ENCODE measurements around the gene SEMA5A.

SEMA5A gene

GRCh38 chr5:9500193-9500592 lies 45.7 kb downstream of the SEMA5A start:
- in situ Hi-C loops (cut with MboI; ENCODE audit: low pct_unique_long_range_greater_than_20kb, low sequenced_read_pairs, unreplicated experiment): no loop called here
- DNase-seq (ENCODE audit: low spot score): no peak
- TF ChIP-seq, protein P1, sequence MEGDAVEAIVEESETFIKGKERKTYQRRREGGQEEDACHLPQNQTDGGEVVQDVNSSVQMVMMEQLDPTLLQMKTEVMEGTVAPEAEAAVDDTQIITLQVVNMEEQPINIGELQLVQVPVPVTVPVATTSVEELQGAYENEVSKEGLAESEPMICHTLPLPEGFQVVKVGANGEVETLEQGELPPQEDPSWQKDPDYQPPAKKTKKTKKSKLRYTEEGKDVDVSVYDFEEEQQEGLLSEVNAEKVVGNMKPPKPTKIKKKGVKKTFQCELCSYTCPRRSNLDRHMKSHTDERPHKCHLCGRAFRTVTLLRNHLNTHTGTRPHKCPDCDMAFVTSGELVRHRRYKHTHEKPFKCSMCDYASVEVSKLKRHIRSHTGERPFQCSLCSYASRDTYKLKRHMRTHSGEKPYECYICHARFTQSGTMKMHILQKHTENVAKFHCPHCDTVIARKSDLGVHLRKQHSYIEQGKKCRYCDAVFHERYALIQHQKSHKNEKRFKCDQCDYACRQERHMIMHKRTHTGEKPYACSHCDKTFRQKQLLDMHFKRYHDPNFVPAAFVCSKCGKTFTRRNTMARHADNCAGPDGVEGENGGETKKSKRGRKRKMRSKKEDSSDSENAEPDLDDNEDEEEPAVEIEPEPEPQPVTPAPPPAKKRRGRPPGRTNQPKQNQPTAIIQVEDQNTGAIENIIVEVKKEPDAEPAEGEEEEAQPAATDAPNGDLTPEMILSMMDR (IDR thresholded peaks at IDR 0.05; ENCODE audit: extremely low read depth, insufficient read depth, missing control alignments): no peak

DNA sequence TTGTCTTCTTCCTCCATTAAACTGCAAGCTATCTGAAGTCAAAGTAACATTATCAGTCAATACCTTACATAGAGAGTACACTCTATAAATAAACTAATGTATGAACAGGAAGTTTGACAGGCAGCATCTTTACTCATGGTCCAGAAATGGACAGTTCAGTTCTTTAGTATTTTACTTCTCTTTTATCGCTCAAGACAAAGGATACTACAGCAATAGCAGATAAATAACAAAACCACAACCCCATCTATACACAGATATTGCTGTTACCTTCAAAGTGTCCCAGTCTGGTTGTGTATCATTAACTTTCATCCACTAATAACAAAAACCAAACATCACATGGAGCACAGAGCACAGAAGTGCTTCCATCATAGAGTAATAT lies 46.4 kb downstream of the SEMA5A start:
- in situ Hi-C loops (cut with MboI; ENCODE audit: low pct_unique_long_range_greater_than_20kb, low sequenced_read_pairs, unreplicated experiment): no loop called here
- TF ChIP-seq, protein P1 (IDR thresholded peaks at IDR 0.05; ENCODE audit: extremely low read depth, insufficient read depth, missing control alignments): no peak
- peak; percentile 11 for DNase-seq (ENCODE audit: low spot score)

DNA sequence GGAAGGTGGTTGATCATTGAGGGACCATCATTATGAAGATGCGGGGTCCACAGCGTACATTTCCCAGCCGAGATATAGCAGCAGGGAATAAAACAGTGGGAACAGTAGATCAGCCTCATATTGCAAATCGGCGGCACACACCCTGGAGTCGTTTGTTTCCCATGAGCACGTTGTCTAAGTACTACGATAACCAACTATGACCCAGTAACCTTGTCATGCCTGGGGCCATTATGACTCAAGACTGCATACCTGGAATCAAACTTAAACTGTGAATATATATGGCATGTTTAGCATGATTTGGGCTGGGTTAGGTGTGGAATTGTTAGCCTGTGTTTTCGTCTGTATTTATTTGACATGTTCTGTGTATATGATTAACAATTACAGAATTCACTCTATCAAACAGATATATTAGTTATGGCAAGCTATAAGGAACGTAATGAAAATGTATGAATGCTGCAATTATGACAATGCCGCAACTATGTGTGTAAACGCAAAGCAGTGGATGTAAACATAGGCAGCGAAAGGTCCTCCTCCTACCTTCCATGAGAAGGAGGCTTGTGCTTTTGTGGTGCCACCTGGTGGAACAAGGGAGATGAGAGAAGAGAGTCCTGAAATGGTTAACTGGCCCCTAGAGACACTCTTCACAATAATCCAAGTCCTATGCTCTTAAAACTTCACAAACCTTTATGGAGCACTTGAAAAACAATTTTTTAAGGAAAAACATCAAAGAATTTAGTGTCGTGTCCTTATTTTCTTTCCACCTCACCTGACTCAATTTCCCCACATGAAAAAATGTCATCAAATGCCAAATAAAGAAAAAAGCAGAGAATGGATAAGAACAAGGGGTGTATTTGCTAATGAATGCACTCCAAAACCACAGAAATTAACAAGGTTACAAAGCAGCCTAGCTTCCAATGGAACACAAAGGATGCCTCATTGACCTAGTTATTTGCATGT lies 47.1 kb downstream of the SEMA5A start:
- TF ChIP-seq, protein P1 (IDR thresholded peaks at IDR 0.05; ENCODE audit: extremely low read depth, insufficient read depth, missing control alignments): peak; percentile 38
- in situ Hi-C loops (cut with MboI; ENCODE audit: low pct_unique_long_range_greater_than_20kb, low sequenced_read_pairs, unreplicated experiment): no loop called here
- DNase-seq (ENCODE audit: low spot score): peak; percentile 14

DNA sequence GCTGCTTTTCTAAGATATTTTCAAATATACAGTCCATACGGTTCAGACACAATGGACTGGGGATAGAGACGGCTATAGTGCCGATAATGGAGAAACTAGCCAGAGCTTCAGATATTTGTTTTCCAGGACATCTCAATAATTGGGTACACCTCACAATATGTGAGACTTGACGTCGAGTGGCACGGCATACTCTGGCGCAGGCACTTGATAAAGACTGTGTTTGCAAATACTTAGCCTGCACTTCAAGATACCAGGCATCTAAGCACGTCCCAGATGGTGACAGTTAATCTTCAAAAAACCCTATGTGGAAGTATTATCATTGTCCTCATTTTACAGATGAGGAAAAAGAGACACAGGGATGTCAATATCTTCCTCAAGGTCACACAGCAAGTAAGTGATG lies 48.5 kb downstream of the SEMA5A start:
- DNase-seq (ENCODE audit: low spot score): no peak
- TF ChIP-seq, protein P1 (IDR thresholded peaks at IDR 0.05; ENCODE audit: extremely low read depth, insufficient read depth, missing control alignments): no peak
- in situ Hi-C loops (cut with MboI; ENCODE audit: low pct_unique_long_range_greater_than_20kb, low sequenced_read_pairs, unreplicated experiment): no loop called here

- no peak for DNase-seq (ENCODE audit: low spot score)
- TF ChIP-seq, protein P1 (IDR thresholded peaks at IDR 0.05; ENCODE audit: extremely low read depth, insufficient read depth, missing control alignments): no peak
- in situ Hi-C loops (cut with MboI; ENCODE audit: low pct_unique_long_range_greater_than_20kb, low sequenced_read_pairs, unreplicated experiment): no loop called here
These were observed 49.1 kb downstream of the SEMA5A start for GRCh38 chr5:9496801-9497200.

DNA sequence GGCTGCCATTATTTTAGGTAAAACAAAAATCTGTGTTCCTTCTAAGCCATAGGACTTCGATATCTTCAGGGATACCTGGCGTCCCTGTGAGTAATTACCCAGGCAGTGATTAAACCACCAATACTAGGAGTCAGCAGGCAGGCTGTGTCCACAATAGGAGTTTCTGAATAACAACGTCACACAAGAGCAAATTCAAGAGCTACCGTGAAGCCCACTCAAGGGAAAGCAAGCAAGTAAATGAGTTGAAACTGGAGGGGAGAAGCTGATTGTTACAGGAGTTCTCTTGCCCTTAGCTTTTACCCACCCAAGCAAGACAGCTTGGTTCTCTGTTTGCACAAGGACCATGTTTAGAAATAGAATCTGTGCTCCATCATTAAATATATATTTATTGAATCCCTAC lies 50.8 kb downstream of the SEMA5A start:
- no peak for DNase-seq (ENCODE audit: low spot score)
- TF ChIP-seq, protein P1 (IDR thresholded peaks at IDR 0.05; ENCODE audit: extremely low read depth, insufficient read depth, missing control alignments): no peak
- in situ Hi-C loops (cut with MboI; ENCODE audit: low pct_unique_long_range_greater_than_20kb, low sequenced_read_pairs, unreplicated experiment): no loop called here

Data from GM13977 (cell line).